ENCODE measurements around the gene TCF4.

The TCF4 gene

GRCh38 chr18:55249550-55249949 is 338.4 kb downstream of the TCF4 start:
- DNase-seq (ENCODE audit: extremely low read depth in 1 of 2, low read depth in 1 of 2) = no peak

GRCh38 chr18:55248495-55248894 is 339.5 kb downstream of the TCF4 start:
- DNase-seq (ENCODE audit: extremely low read depth in 1 of 2, low read depth in 1 of 2) = no peak

- DNase-seq (ENCODE audit: extremely low read depth in 1 of 2, low read depth in 1 of 2) = no peak
Observed at GRCh38 chr18:55247032-55247431, 341.0 kb downstream of the TCF4 start.

GRCh38 chr18:55246278-55246677 is 341.7 kb downstream of the TCF4 start:
- no peak for DNase-seq (ENCODE audit: extremely low read depth in 1 of 2, low read depth in 1 of 2)

GRCh38 chr18:55245211-55245614 is 342.8 kb downstream of the TCF4 start:
- DNase-seq (ENCODE audit: extremely low read depth in 1 of 2, low read depth in 1 of 2) = no peak

- no peak for DNase-seq (ENCODE audit: extremely low read depth in 1 of 2, low read depth in 1 of 2)
Observed at GRCh38 chr18:55244546-55244945, 343.4 kb downstream of the TCF4 start.

GRCh38 chr18:55243857-55244256 is 344.1 kb downstream of the TCF4 start:
- DNase-seq (ENCODE audit: extremely low read depth in 1 of 2, low read depth in 1 of 2) = no peak

- no peak for DNase-seq (ENCODE audit: extremely low read depth in 1 of 2, low read depth in 1 of 2)
Observed at GRCh38 chr18:55243255-55243654, 344.7 kb downstream of the TCF4 start.

- no peak for DNase-seq (ENCODE audit: extremely low read depth in 1 of 2, low read depth in 1 of 2)
Observed at GRCh38 chr18:55240978-55241377, 347.0 kb downstream of the TCF4 start.

- no peak for DNase-seq (ENCODE audit: extremely low read depth in 1 of 2, low read depth in 1 of 2)
Observed at GRCh38 chr18:55239740-55240139, 348.3 kb downstream of the TCF4 start.

- DNase-seq (ENCODE audit: extremely low read depth in 1 of 2, low read depth in 1 of 2) = no peak
Observed at GRCh38 chr18:55237660-55238059, 350.3 kb downstream of the TCF4 start.

GRCh38 chr18:55236150-55236931 is 351.7 kb downstream of the TCF4 start:
- DNase-seq (ENCODE audit: extremely low read depth in 1 of 2, low read depth in 1 of 2) = no peak

GRCh38 chr18:55235094-55235461 is 352.9 kb downstream of the TCF4 start:
- no peak for DNase-seq (ENCODE audit: extremely low read depth in 1 of 2, low read depth in 1 of 2)

- peak; percentile 2 to 32 for DNase-seq (ENCODE audit: extremely low read depth in 1 of 2, low read depth in 1 of 2)
Observed at GRCh38 chr18:55234366-55235093, 353.5 kb downstream of the TCF4 start.

- no peak for DNase-seq (ENCODE audit: extremely low read depth in 1 of 2, low read depth in 1 of 2)
Observed at GRCh38 chr18:55233857-55234256, 354.1 kb downstream of the TCF4 start.

GRCh38 chr18:55232506-55232905 is 355.5 kb downstream of the TCF4 start:
- DNase-seq (ENCODE audit: extremely low read depth in 1 of 2, low read depth in 1 of 2) = no peak

GRCh38 chr18:55229682-55230081 is 358.3 kb downstream of the TCF4 start:
- DNase-seq (ENCODE audit: extremely low read depth in 1 of 2, low read depth in 1 of 2) = no peak

GRCh38 chr18:55228707-55229106 is 359.3 kb downstream of the TCF4 start:
- no peak for DNase-seq (ENCODE audit: extremely low read depth in 1 of 2, low read depth in 1 of 2)

GRCh38 chr18:55228191-55228590 is 359.8 kb downstream of the TCF4 start:
- DNase-seq (ENCODE audit: extremely low read depth in 1 of 2, low read depth in 1 of 2) = no peak

- DNase-seq (ENCODE audit: extremely low read depth in 1 of 2, low read depth in 1 of 2) = no peak
Observed at GRCh38 chr18:55227771-55228170, 360.2 kb downstream of the TCF4 start.

GRCh38 chr18:55226044-55226443 is 361.9 kb downstream of the TCF4 start:
- DNase-seq (ENCODE audit: extremely low read depth in 1 of 2, low read depth in 1 of 2) = no peak

GRCh38 chr18:55224086-55224625 is 363.8 kb downstream of the TCF4 start:
- DNase-seq (ENCODE audit: extremely low read depth in 1 of 2, low read depth in 1 of 2) = no peak
